CD4-positive, alpha-beta T cell treated with Interleukin-1 beta for 1 hour (primary cell): ENCODE results near the gene COPA.
"Not testable (repeated sequence)": the region's sequence is repeated elsewhere in the genome, so short reads cannot be mapped to it uniquely, and the experiment has no call there.

Source experiments
- DNase-seq, 2 donors: peaks; one replicate each; pipeline ENCODE4 v3.0.0-alpha.2; 2020 to 2022

Gene COPA

GRCh38 chr1:160325252-160325651 is 17.8 kb downstream of the COPA start:
- no peak for DNase-seq

GRCh38 chr1:160322831-160323230 is 20.2 kb downstream of the COPA start:
- no peak for DNase-seq

GRCh38 chr1:160315359-160315758 is 27.7 kb downstream of the COPA start:
- DNase-seq: no peak

GRCh38 chr1:160309571-160309970 is 33.5 kb downstream of the COPA start:
- no peak for DNase-seq

GRCh38 chr1:160309185-160309557 is 33.9 kb downstream of the COPA start:
- DNase-seq: no peak

GRCh38 chr1:160308451-160309184 is 34.4 kb downstream of the COPA start:
- no peak for DNase-seq

- DNase-seq: peak in 1 of 2 donors; percentile 17
Measured at GRCh38 chr1:160307118-160307791, 35.8 kb downstream of the COPA start.

GRCh38 chr1:160300173-160300572 is 42.9 kb downstream of the COPA start:
- no peak for DNase-seq

- DNase-seq: no peak
Measured at GRCh38 chr1:160296036-160296435, 47.0 kb downstream of the COPA start.

- no peak for DNase-seq
Measured at GRCh38 chr1:160293020-160293968, 49.8 kb downstream of the COPA start.

GRCh38 chr1:160291248-160292220 is 51.5 kb downstream of the COPA start:
- peak; percentile 73 to 80 for DNase-seq

GRCh38 chr1:160287769-160288168 is 55.3 kb downstream of the COPA start:
- not testable (repeated sequence) for DNase-seq

GRCh38 chr1:160285506-160285905 is 57.5 kb downstream of the COPA start:
- DNase-seq: no peak

GRCh38 chr1:160284782-160285344 is 58.2 kb downstream of the COPA start, which contains the start of gene PEX19:
Gene PEX19 (minus strand): TSS chr1:160285133. CDS start chr1:160285124, 9 bp downstream.
- DNase-seq: peak; percentile 91 to 94

GRCh38 chr1:160284220-160284781 is 58.7 kb downstream of the COPA start:
- DNase-seq: peak in 1 of 2 donors; percentile 4

GRCh38 chr1:160282807-160283206 is 60.2 kb downstream of the COPA start:
- no peak for DNase-seq

GRCh38 chr1:160277987-160278386 is 65.1 kb downstream of the COPA start:
- no peak for DNase-seq

- DNase-seq: no peak
Measured at GRCh38 chr1:160277330-160277729, 65.7 kb downstream of the COPA start.

GRCh38 chr1:160271025-160271424 is 72.0 kb downstream of the COPA start:
- DNase-seq: no peak

GRCh38 chr1:160267284-160267991 is 75.6 kb downstream of the COPA start:
- DNase-seq: no peak
